ENCODE data around the gene MDK. TPM values are rescaled to one million over a fixed set of nuclear protein-coding genes. Genes with fewer than 3 reads are reported as not detected.

MDK gene
- total and polyA plus RNA-seq, 2 of the 4 experiments (the other 2 are of a cell fraction): 25.8 to 377 TPM

DNA sequence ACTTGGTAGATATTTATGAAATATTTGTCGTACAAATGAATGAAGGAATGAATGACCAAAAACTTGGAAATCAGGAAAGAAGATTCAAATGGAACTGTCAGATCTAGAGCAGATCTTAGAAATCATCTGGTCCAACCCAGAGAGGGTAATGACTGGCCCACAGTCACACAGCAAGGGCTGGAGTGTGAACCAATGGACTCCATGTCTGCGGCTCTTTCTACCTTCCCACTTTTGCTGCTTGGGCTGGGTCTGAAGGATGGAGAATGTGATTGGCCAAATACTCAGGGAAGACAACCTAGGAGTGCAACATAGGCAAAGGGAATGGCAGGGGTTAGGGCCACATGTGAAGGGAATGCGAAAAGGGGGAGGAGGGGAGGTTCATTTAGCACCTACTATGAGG lies 40.0 kb upstream of the MDK start:
- CTCF ChIA-PET: no interaction called here
- 82% methylated on average over 2 of the region's 3 CpGs; no CpG with 5 or more reads in 1 of the 2 experiments for WGBS, 2 experiments (ENCODE audit: extremely low coverage in 2 of 2, insufficient read length in 1 of 2)
- H2AFZ ChIP-seq (replicated peaks; ENCODE audit: low read length, poor library complexity): peak overlapping the region; percentile 10

More for the DNA sequence above, 40.0 kb upstream of the MDK start:
- H4K91ac ChIP-seq (ENCODE audit: insufficient read depth, low read depth, low read length): no peak overlapping the region
- H2BK5ac ChIP-seq (ENCODE audit: low read depth, low read length, poor library complexity, severe bottlenecking): no peak overlapping the region
- peaks cover 8% of the 10 kb centered on the region for H3K4me1 ChIP-seq (ENCODE audit: control insufficient read depth, insufficient read depth, low read length)
- dilution Hi-C loops (cut with HindIII; ENCODE audit: low sequenced_read_pairs, unreplicated experiment): no loop called here
- TF ChIP-seq SMC3 (IDR thresholded peaks at IDR 0.05; ENCODE audit: low read depth, low read length): no peak
- no peak for TF ChIP-seq CEBPB (IDR thresholded peaks at IDR 0.05; ENCODE audit: low read depth, low read length)
- TF ChIP-seq CHD1 (IDR thresholded peaks at IDR 0.05; ENCODE audit: low read depth, low read length): no peak
- H3K4ac ChIP-seq (ENCODE audit: low read depth, low read length): no peak overlapping the region
- no peak overlapping the region for H2AK5ac ChIP-seq (ENCODE audit: low read depth, low read length)
- no peaks in the 10 kb centered on the region for H3K9me3 ChIP-seq (ENCODE audit: control insufficient read depth, insufficient read depth, low read length)
- no peak overlapping the region for H2AK9ac ChIP-seq (replicated peaks; ENCODE audit: low read depth, low read length, poor library complexity)
- H3K56ac ChIP-seq (ENCODE audit: extremely low read depth, insufficient read depth, low read length): no peak overlapping the region
- no peak overlapping the region for H3K4me3 ChIP-seq (ENCODE audit: insufficient read depth, low read depth, low read length)
- BruUV-seq (replicated peaks): no TSS peak
- DNase-seq (no peak), ATAC-seq (ENCODE audit: low read depth) (no peak)
- H4K5ac ChIP-seq (ENCODE audit: low read depth, low read length): no peak overlapping the region
- in situ Hi-C loops (cut with MboI; ENCODE audit: low sequenced_read_pairs): no loop called here
- H3K27ac ChIP-seq (ENCODE audit: insufficient read depth, low read length): no peak overlapping the region
- H2BK20ac ChIP-seq (ENCODE audit: low read depth, low read length): no peak overlapping the region
- H3K4me2 ChIP-seq (ENCODE audit: low read depth, low read length): no peak overlapping the region
- no peak overlapping the region for H3K9ac ChIP-seq (ENCODE audit: low read depth, low read length)
- H2BK120ac ChIP-seq (ENCODE audit: low read depth, low read length): no peak overlapping the region
- H4K8ac ChIP-seq (ENCODE audit: low read depth in 2 of 2, low read length in 2 of 2): no peak overlapping the region
- no peak overlapping the region for H3K23ac ChIP-seq (ENCODE audit: low read depth, low read length)
- no peaks in the 10 kb centered on the region for H3K79me1 ChIP-seq (ENCODE audit: low read depth in 1 of 2, low read length in 2 of 2)
- peaks cover 11% of the 10 kb centered on the region; the same call in 1 of the 2 replicates for H3K27me3 ChIP-seq (ENCODE audit: control insufficient read depth, insufficient read depth, low read length)
- H2BK15ac ChIP-seq (ENCODE audit: low read depth, low read length): no peak overlapping the region
- H3K36me3 ChIP-seq (ENCODE audit: control insufficient read depth, insufficient read depth, low read length): no peaks in the 10 kb centered on the region
- intact Hi-C loops (cut with micrococcal nuclease): no loop called here
- H4K20me1 ChIP-seq (ENCODE audit: insufficient read depth, low read length): no peaks in the 10 kb centered on the region
- peaks cover 4% of the 10 kb centered on the region for H3K9me1 ChIP-seq (ENCODE audit: insufficient read depth, low read length)
- H3K14ac ChIP-seq (replicated peaks; ENCODE audit: low read depth, low read length): no peak overlapping the region
- H3K18ac ChIP-seq (ENCODE audit: low read depth, low read length): no peak overlapping the region
- POLR2A ChIA-PET (ENCODE audit: unreplicated experiment): no interaction called here

All from IMR-90 (cell line).